Omental fat pad (tissue), 4 donors: ENCODE results near the gene CELSR1. TPM values are rescaled to one million over a fixed set of nuclear protein-coding genes. Genes with fewer than 3 reads are reported as not detected.

Experiments
- ATAC-seq: fragments of 150-250 bp; one replicate; pipeline ENCODE4 v1.9.1; 2016; ENCODE audit warnings: mild to moderate bottlenecking, moderate library complexity; ENCODE audit not compliant: low FRiP score
- DNase-seq: peaks from one replicate; pipeline ENCODE4 v3.0.0-alpha.2; 2019; ENCODE audit warnings: low spot score
- total RNA-seq, 4 donors: library from RNA; depleted of rRNA; stranded (reverse); fragments of >200 nt; gene quantifications; one replicate each; pipeline ENCODE4 v1.1.0, GENCODE V29; 2016
- TF ChIP-seq, protein P1 (sequence below), 3 donors: fragments of 450-650 bp; IDR thresholded peaks; one replicate each; pipeline ENCODE4 v1.5.1; 2016 to 2017; ENCODE audit warnings: antibody characterized with exemption in 3 of 3, mild to moderate bottlenecking in 3 of 3, moderate library complexity in 2 of 3

CELSR1 gene
- total RNA-seq, 4 donors from 2014 or later: 1.3 to 5.9 (median 2.7) TPM

- TF ChIP-seq, protein P1, sequence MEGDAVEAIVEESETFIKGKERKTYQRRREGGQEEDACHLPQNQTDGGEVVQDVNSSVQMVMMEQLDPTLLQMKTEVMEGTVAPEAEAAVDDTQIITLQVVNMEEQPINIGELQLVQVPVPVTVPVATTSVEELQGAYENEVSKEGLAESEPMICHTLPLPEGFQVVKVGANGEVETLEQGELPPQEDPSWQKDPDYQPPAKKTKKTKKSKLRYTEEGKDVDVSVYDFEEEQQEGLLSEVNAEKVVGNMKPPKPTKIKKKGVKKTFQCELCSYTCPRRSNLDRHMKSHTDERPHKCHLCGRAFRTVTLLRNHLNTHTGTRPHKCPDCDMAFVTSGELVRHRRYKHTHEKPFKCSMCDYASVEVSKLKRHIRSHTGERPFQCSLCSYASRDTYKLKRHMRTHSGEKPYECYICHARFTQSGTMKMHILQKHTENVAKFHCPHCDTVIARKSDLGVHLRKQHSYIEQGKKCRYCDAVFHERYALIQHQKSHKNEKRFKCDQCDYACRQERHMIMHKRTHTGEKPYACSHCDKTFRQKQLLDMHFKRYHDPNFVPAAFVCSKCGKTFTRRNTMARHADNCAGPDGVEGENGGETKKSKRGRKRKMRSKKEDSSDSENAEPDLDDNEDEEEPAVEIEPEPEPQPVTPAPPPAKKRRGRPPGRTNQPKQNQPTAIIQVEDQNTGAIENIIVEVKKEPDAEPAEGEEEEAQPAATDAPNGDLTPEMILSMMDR (IDR thresholded peaks at IDR 0.05): no peak
Measured at GRCh38 chr22:46584081-46584921, 46.9 kb upstream of the CELSR1 start.

DNA sequence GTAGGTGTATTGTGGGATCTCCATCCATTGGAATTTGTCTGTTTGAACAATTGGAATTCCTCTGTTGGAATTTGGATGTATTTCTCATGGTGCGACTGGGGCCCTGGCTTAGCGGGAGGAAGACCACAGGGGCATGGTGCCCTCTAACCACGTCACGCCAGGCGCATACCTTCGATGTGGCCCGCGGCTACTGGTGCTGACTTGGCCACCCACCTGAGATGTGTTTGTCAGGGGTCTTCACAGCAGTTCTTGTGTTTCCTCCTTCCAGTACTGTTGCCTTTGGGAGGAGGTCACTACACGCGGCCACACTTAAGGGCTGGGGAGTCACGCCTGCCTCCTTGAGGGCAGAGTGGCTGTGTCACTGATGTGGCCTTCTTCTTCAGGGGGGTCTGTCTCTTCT lies 46.2 kb upstream of the CELSR1 start:
- ATAC-seq: no peak
- TF ChIP-seq, protein P1 (IDR thresholded peaks at IDR 0.05): no peak
- DNase-seq: no peak

More at GRCh38 chr22:46584081-46584921, 46.9 kb upstream of the CELSR1 start:
- no peak for DNase-seq
- ATAC-seq: no peak

DNA sequence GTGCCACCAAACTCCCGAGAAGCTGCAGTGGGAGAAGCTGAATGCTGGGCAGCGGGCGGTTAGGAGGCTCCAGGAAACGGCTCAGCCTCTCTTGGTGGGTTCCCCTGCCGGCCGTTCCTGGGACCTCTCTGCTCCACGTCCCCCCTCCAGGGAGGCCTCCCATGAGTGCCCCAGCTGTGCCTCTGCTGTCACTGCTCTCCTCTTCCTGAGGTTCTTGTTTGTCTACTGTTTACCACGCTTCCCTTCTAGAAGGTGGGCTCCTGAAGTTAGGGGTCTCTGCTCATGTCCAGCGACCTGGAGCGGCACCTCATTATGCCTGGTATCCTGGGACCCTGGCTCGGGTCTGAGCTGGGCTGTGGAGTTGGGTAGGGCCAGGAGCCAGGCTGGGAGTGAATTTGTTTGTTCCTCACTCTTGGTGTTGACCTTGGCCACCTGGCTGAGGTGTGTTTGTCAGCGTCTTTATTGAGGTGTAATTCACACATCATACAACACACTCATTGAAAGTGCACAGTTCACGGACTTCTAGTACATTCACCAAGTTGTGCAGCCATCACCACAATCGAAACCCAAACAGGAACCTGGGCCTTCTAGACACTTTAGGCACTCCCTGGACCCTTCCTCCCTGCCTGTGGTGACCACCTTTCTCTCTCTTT lies 45.0 kb upstream of the CELSR1 start:
- no peak for ATAC-seq
- DNase-seq: no peak
- TF ChIP-seq, protein P1 (IDR thresholded peaks at IDR 0.05): no peak

GRCh38 chr22:46581538-46582244 lies 44.3 kb upstream of the CELSR1 start:
- no peak for DNase-seq
- TF ChIP-seq, protein P1 (IDR thresholded peaks at IDR 0.05): no peak
- no peak for ATAC-seq

DNA sequence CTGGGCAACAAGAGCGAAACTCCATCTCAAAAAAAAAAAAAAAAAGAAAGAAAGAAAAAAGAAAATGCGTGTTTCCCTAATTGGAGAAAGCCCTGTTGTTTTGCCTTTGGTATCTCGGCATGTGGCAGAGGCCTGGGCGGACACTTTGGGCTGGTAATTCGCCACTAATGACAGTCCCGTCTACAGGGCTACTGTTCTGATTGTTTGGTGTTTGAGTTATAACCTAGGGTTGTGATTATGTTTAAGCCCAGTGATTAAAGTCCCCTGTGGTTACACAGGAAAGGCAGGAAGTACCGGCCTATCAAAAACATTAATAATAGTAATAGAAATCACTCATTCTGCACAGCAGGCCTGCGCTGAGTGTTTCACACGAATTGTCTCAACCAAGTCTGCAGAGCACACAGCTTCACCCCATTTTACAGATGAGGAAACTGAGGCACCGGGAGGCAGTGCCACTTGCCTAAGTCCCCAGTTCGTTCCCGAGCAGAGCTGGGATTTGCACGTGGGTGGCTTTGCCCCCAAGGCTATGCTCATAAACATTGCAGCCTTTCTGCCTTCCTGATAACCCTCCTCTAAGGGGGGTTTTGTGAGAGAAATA lies 43.6 kb upstream of the CELSR1 start:
- DNase-seq: no peak
- no peak for ATAC-seq
- TF ChIP-seq, protein P1 (IDR thresholded peaks at IDR 0.05): no peak

DNA sequence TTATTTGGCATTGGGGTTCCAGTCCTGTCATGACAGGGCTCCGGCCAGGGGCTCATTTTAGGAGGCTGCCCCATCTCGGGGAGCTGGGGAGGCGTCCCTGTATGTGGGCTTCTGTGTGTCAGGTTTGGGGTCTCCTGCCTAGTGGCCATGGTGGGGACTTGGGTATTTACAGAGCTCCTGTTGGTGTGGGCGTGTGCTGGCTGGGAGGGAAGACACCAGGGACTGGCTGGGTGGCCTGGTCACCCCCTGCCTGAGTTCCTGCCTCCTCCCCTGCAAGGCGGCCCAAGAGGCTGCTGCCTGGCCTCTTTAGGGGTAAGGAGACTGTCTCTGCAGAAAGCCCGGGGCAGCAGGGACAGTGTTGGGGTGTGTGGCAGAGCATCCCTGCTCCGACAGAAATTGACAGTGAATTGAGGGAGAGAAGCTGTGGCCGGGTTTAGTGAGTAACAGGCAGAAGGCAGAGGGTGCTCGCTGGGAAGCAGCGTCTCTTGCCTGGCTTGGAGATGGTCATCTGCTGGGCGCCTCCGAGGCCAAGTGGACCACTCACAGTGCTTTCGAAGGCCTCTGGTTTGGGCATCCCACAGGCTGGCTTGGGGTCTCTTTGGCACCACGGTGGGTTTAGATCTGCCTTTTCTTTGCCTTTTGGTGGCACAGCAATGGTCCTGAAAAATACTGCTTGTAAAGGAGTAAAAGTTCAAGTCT lies 42.5 kb upstream of the CELSR1 start:
- no peak for ATAC-seq
- TF ChIP-seq, protein P1 (IDR thresholded peaks at IDR 0.05): no peak
- no peak for DNase-seq
